Tibial artery (tissue), 4 donors: ENCODE data around the gene ARL15.

ENCODE experiments used
- DNase-seq, 2 donors: peaks; one replicate each; pipeline ENCODE4 v3.0.0-alpha.2; 2019
- H3K27ac ChIP-seq, 2 donors: fragments of 200-600 bp; sonication (generic) in 1 of 2; 1 replicate in 1 of 2; 2 replicates in 1 of 2; pipeline ENCODE4 v1.5.1; 2018 to 2019; ENCODE audit warnings: mild to moderate bottlenecking in 1 of 2
- H3K27me3 ChIP-seq, 2 donors: fragments of 200-600 bp; sonication (generic) in 1 of 2; one replicate each; pipeline versions ENCODE4 v1.5.1 to v1.6.0; 2016 to 2019
- H3K36me3 ChIP-seq, 3 donors: fragments of 200-600 bp; sonication (generic) in 2 of 3; one replicate each; pipeline ENCODE4 v1.5.1; 2016 to 2019; ENCODE audit warnings: mild to moderate bottlenecking in 2 of 3
- H3K4me1 ChIP-seq, 4 donors: fragments of 200-600 bp; sonication (generic) in 2 of 4; 1 replicate in 3 of 4; 2 replicates in 1 of 4; pipeline ENCODE4 v1.5.1; 2016 to 2019
- H3K4me3 ChIP-seq, 2 donors: fragments of 200-600 bp; sonication (generic) in 1 of 2; 1 replicate in 1 of 2; 2 replicates in 1 of 2; pipeline ENCODE4 v1.5.1; 2018 to 2019; ENCODE audit warnings: mild to moderate bottlenecking in 2 of 2
- H3K9me3 ChIP-seq, 3 donors: fragments of 200-600 bp; sonication (generic) in 1 of 3; one replicate each; pipeline ENCODE4 v1.5.1; 2016 to 2019
- CTCF ChIP-seq, 2 experiments: fragments of 200-600 bp in 1 of 2; fragments of 450-650 bp in 1 of 2; IDR thresholded peaks; one replicate each; pipeline ENCODE4 v1.5.1; 2017 to 2019; ENCODE audit warnings: antibody characterized with exemption in 2 of 2, mild to moderate bottlenecking in 1 of 2, moderate library complexity in 1 of 2
- intact Hi-C: fragments of 100-400 bp; cut with DNase I; formaldehyde crosslinking; loops from one replicate; pipeline ENCODE4 v1.15.0; 2023; ENCODE audit warnings: low total_unique reads

ARL15 gene

DNA sequence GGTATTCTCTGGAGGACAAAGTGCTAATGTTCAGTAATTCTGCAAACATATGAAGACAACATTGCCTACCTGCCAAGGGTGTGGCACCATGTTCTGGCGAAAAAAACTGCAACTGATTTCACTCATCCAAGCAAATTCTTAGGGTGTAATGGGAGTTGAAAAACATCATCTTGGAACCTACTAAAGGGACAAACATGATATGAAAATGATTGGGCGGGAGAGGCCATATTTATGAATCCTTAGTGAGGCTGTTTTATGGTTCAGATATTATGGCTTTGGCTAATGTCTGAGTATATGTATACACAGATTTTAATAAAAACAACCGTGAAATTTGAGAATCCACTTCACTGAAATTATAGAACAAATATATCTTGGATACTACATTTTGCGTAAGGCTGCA, 225.7 kb downstream of the ARL15 start:
- intact Hi-C loops: no loop called here
- no peak overlapping the region for H3K27ac ChIP-seq
- no peaks in the 10 kb centered on the region for H3K27me3 ChIP-seq
- H3K4me3 ChIP-seq: no peak overlapping the region
- no peaks in the 10 kb centered on the region for H3K9me3 ChIP-seq
- no peak for TF ChIP-seq CTCF (IDR thresholded peaks at IDR 0.05)
- H3K36me3 ChIP-seq: no peaks in the 10 kb centered on the region
- DNase-seq: no peak
- H3K4me1 ChIP-seq: no peaks in the 10 kb centered on the region

DNA sequence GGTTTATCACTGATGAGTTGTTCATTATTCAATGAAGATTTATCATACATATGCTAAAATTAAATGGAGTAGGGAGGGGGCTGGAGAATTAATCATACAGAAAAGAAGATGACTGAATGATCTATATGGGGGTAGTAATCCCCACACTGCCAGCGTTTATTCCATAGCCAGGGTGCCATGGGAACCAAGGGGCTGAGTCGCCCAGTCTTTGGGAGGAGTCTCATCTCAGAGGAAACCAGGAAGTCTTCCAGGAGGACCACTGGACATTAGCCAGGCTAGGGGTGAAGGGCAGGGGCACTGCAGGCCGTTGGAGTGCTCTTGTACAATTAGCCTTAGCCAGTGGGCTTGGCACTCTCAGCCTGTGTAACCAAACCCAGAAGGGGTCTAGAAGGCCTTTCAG, 226.5 kb downstream of the ARL15 start:
- DNase-seq: no peak
- intact Hi-C loops: no loop called here
- Histone ChIP-seq H3K36me3 (no peaks in the 10 kb centered on the region), H3K27me3 (no peaks in the 10 kb centered on the region), H3K4me3 (no peak overlapping the region), H3K9me3 (no peaks in the 10 kb centered on the region), H3K27ac (no peak overlapping the region), H3K4me1 (no peaks in the 10 kb centered on the region)
- no peak for TF ChIP-seq CTCF (IDR thresholded peaks at IDR 0.05)

GRCh38 chr5:54083245-54083644, 227.1 kb downstream of the ARL15 start:
- H3K27ac ChIP-seq: no peak overlapping the region
- H3K27me3 ChIP-seq: no peaks in the 10 kb centered on the region
- intact Hi-C loops: no loop called here
- H3K4me3 ChIP-seq: no peak overlapping the region
- H3K4me1 ChIP-seq: no peaks in the 10 kb centered on the region
- no peaks in the 10 kb centered on the region for H3K9me3 ChIP-seq
- no peak for DNase-seq
- H3K36me3 ChIP-seq: no peaks in the 10 kb centered on the region
- TF ChIP-seq CTCF (IDR thresholded peaks at IDR 0.05): no peak

- H3K4me1 ChIP-seq: no peaks in the 10 kb centered on the region
- no peak for TF ChIP-seq CTCF (IDR thresholded peaks at IDR 0.05)
- intact Hi-C loops: no loop called here
- no peak overlapping the region for H3K27ac ChIP-seq
- H3K9me3 ChIP-seq: no peaks in the 10 kb centered on the region
- no peaks in the 10 kb centered on the region for H3K36me3 ChIP-seq
- no peak overlapping the region for H3K4me3 ChIP-seq
- DNase-seq: no peak
- no peaks in the 10 kb centered on the region for H3K27me3 ChIP-seq
Measured at GRCh38 chr5:54081415-54081814, 229.0 kb downstream of the ARL15 start.

DNA sequence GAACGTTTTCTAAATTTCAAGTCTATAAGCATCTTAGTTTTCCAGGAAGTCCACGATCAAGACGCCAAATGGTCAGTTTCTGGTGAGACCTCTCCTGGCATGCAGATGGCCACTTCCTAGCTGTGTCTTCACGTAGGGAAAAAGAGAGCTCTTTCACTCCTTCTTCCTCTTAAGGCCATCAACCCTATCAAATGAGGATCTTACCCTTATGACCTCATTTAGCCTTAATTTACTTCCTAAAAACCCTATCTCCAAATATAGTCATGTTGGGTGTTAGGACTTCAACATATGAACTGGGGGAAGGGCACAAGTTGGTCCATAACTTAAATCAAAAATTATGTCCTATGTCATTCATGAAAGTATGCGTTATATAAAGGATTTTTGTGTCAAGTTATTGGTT, 229.5 kb downstream of the ARL15 start:
- Histone ChIP-seq H3K9me3 (no peaks in the 10 kb centered on the region), H3K4me1 (no peaks in the 10 kb centered on the region), H3K27ac (no peak overlapping the region), H3K4me3 (no peak overlapping the region), H3K36me3 (no peaks in the 10 kb centered on the region), H3K27me3 (no peaks in the 10 kb centered on the region)
- intact Hi-C loops: no loop called here
- TF ChIP-seq CTCF (IDR thresholded peaks at IDR 0.05): no peak
- DNase-seq: no peak

- no peak overlapping the region for H3K27ac ChIP-seq
- intact Hi-C loops: no loop called here
- no peaks in the 10 kb centered on the region for H3K9me3 ChIP-seq
- H3K4me1 ChIP-seq: no peaks in the 10 kb centered on the region
- no peaks in the 10 kb centered on the region for H3K36me3 ChIP-seq
- no peak for TF ChIP-seq CTCF (IDR thresholded peaks at IDR 0.05)
- no peaks in the 10 kb centered on the region for H3K27me3 ChIP-seq
- no peak for DNase-seq
- no peak overlapping the region for H3K4me3 ChIP-seq
Measured at GRCh38 chr5:54073735-54074134, 236.6 kb downstream of the ARL15 start.
